NCI-H345 (cell line): ENCODE results near the gene RGS11.

Source experiments
- DNase-seq: peaks from one replicate; lab custom pipeline; 2025; lab: John Stamatoyannopoulos, UW

RGS11 gene

GRCh38 chr16:275786-276232 is at the start of gene RGS11:
Gene RGS11 (minus strand): TSS chr16:275944. CDS start chr16:275911, 33 bp downstream.
- DNase-seq, result no peak

- no peak for DNase-seq
These were observed 48.9 kb upstream of the RGS11 start for GRCh38 chr16:324451-325334.

DNA sequence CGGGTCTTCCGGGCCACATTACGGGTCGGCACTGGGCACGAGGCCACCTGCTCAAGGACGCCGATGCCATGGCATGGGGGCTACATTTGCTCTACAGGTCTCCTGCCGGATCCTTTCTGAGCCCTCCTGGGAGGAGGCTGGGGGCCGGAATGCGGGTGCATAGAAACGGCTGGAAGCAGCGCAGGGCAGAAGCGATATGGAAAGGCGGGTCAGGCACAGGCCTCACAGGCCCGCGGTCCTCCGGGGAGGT is 48.4 kb upstream of the RGS11 start:
- no peak for DNase-seq

DNA sequence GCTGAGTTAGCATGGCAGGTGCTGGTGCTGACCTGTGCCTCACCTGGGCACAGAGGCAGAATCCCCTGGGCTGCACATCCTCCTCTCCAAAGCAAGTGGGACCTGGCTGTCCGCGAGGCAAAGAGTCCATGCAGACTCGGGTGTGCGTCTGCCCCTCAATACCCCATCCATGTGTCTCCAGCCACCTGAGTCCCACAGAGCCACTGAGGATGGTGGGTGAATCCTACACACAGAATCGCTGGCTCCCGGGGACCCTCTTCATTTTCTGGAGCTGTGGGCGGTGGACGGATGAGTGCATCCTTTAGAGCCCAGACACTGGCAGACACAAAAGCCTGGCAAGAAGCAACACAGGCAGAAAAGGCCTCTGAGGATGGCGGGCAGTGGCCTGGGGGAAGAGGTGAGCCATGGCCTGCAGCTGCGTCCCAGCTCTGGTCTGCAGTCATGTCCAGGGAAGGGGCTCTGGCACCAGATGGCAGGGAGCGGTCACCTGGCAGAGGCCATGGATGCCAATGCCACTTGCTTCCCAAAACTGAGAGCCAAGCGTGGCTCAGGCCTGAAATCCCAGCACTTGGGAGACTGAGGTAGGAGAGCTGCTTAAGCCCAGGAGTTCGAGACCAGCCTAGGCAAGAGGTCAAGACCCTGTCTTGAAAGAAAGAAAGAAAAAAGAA is 46.9 kb upstream of the RGS11 start:
- no peak for DNase-seq

GRCh38 chr16:321532-321931 is 45.8 kb upstream of the RGS11 start:
- DNase-seq, result no peak

GRCh38 chr16:320206-320605 is 44.5 kb upstream of the RGS11 start:
- no peak for DNase-seq

- no peak for DNase-seq
These were observed 42.9 kb upstream of the RGS11 start for GRCh38 chr16:318628-319027.

- no peak for DNase-seq
These were observed 41.8 kb upstream of the RGS11 start for GRCh38 chr16:317583-317982.

GRCh38 chr16:316741-317464 is 41.2 kb upstream of the RGS11 start:
- DNase-seq, result no peak

GRCh38 chr16:314795-315299 is 39.1 kb upstream of the RGS11 start:
- peak; percentile 6 for DNase-seq

DNA sequence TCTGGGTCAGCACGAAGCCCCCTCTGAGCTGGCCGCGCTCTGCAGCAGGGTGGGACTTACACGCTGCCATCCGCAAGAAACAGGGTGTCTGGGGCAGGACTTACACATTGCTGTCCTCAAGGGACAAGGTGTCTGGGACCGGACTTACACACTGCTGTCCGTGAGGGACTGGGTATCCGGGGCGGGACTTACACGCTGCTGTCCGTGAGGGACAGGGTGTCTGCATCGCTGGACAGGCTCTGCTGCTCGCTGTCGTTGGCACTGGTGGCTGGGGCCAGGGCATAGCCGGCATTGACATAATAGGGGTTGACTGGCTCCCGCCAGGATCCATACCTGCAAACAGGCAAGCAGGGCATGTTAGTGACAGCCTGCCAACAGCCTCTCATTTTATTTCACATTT is 38.6 kb upstream of the RGS11 start:
- no peak for DNase-seq

DNA sequence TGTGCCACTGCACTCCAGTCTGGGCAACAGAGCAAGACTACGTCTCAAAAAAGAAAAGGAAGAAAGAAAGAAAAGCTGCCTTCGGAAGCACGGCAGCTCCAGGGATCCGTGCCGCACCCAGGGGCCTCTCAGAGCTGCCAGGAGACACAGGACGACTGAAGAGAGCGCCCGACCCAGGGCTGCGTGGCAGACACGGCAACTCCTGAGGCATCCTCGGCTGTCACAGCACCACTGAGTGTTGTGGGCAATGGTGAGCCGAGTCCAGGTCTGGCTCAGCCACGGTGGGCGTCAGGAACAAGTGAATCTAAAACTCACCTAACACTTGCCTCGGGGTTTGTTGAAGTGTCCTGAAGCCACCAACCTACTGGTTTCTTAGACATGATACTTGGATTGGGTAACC is 36.0 kb upstream of the RGS11 start:
- no peak for DNase-seq

- no peak for DNase-seq
These were observed 33.7 kb upstream of the RGS11 start for GRCh38 chr16:309476-309875.

GRCh38 chr16:307691-308312 is 32.1 kb upstream of the RGS11 start:
- DNase-seq, result no peak

DNA sequence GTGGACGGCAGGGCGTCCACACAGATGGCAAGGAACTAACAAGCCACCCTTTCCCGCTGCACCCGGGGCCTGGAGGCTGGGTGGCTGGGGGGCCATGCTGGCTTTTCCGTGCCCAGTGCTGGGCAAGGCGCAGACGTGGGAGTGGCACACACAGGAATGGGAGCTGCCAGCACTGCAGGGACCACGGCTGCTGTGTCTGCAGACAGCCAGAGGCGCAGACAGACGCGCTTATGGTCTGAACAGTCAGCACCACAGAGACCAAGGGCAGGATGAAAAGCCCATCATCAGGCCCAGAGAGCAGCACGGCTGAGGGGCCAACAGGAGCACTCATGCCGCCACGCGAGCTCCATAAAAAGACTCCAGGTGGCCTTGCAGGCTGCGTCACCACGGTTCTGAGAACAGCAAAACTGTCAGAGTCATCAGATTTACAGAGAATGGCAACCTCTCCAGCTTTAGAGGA is 31.2 kb upstream of the RGS11 start:
- no peak for DNase-seq

DNA sequence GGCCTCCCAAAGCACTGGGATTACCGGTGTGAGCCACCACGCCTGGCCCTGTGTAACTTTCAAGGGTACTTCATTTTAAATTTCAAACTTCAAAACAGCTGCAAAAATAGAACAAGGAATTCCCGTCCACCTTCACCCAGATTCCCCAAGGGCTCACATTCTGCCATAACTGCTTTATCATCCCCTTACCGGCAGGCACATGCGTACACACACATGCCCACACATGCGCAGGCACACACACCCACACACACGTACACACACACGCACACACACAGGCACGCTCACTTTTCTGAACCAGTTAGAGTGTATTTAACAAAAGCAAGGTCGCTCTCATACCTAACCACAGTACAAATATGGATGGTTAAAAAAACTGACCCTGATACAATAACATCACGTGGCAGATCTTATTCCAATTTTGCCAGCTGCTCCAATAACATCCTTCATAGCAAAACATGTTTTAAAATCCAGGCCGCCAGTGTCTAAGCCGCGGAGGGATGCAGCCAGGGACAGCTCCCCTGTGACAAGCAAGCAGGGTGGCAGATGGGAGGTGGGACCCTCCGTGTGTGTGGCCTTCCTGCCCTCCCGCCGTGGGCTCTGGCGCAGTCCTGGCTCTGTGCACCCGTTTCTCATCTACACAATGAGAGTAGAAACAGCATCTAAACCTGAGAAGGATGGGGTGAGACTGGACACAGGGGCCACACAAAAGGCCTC is 30.3 kb upstream of the RGS11 start:
- no peak for DNase-seq

DNA sequence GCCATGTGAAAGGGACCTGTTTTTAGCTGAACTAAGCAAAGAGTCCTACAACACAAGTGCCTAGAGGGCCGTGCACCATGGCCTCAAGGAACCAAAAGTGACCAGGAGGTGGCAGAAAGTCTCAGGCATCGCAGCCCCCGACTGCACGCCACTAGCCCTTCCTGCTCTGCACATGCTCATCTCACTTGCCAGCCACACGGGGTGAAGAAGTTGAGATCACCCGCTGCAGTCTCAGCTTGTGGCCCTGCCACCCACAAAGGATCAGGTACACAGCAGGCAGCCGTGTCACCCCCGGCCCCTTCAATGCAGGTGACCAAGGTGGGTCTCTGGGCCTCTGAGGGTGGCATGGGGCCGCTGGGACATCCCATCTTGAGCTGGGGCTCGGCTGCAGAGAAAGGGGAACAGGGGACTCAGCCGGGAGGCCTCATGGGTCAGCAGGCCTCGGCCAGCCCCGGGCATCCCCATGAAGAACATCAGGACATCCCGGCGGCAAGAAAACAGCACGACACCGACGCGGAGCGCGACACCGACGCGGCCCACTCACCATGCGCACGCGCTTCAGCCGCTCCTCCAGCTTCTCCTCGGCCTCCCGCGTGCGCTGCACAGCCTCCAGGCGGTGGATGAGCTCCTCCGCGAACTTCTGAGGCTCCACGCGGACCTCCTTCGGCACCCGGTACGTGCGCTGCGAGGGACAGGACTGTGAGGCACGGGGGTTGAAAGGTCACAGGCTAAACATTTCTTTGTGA is 28.2 kb upstream of the RGS11 start:
- DNase-seq, result no peak

- DNase-seq, result no peak
These were observed 26.2 kb upstream of the RGS11 start for GRCh38 chr16:301950-302349.

DNA sequence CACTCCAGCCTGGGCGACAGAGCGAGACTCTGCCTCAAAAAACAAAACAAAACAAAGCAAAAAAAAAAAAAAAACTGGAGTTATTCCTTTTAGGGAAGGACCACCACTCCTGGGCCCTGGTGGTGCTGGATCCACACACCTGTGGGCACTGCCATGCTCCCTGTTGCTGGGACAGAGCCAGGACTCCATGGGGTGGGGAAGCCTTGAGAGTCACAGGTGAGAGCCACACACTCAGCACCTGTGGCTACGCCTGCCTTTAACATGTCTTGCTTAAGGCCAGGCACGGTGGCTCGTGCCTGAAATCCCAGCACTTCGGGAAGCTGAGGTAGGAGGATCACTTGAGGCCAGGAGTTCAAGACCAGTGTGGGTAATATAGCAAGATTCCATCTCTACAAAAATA is 25.5 kb upstream of the RGS11 start:
- DNase-seq, result no peak

GRCh38 chr16:297832-298231 is 22.1 kb upstream of the RGS11 start:
- DNase-seq, result no peak
